ENCODE measurements around the gene TMPRSS5.
A peak's percentile ranks its signal among the peaks of the same experiment; 100 is the strongest.
"Not testable (repeated sequence)": the region's sequence is repeated elsewhere in the genome, so short reads cannot be mapped to it uniquely, and the experiment has no call there.

The TMPRSS5 gene

GRCh38 chr11:113705871-113706655 is at the start of gene TMPRSS5:
Gene TMPRSS5, minus strand, starts transcription at chr11:113706308. Its CDS starts 84 bp downstream, at chr11:113706224.
- DNase-seq = no peak

GRCh38 chr11:113752932-113753331 is 46.8 kb upstream of the TMPRSS5 start:
- no peak for DNase-seq

- DNase-seq = no peak
Observed at GRCh38 chr11:113736323-113736722, 30.2 kb upstream of the TMPRSS5 start.

GRCh38 chr11:113732092-113732491 is 26.0 kb upstream of the TMPRSS5 start:
- DNase-seq = no peak

GRCh38 chr11:113730887-113731726 is 25.0 kb upstream of the TMPRSS5 start:
- DNase-seq = peak; percentile 71

- DNase-seq = no peak
Observed at GRCh38 chr11:113729456-113729855, 23.3 kb upstream of the TMPRSS5 start.

GRCh38 chr11:113728814-113729213 is 22.7 kb upstream of the TMPRSS5 start:
- DNase-seq = no peak

- no peak for DNase-seq
Observed at GRCh38 chr11:113725913-113726312, 19.8 kb upstream of the TMPRSS5 start.

- no peak for DNase-seq
Observed at GRCh38 chr11:113725407-113725806, 19.3 kb upstream of the TMPRSS5 start.

- peak; percentile 64 for DNase-seq
Observed at GRCh38 chr11:113724778-113725177, 18.7 kb upstream of the TMPRSS5 start.

GRCh38 chr11:113723787-113724186 is 17.7 kb upstream of the TMPRSS5 start:
- peak; percentile 83 for DNase-seq

GRCh38 chr11:113722934-113723333 is 16.8 kb upstream of the TMPRSS5 start:
- no peak for DNase-seq

- DNase-seq = no peak
Observed at GRCh38 chr11:113722221-113722620, 16.1 kb upstream of the TMPRSS5 start.

- DNase-seq = no peak
Observed at GRCh38 chr11:113721462-113722066, 15.5 kb upstream of the TMPRSS5 start.

- DNase-seq = not testable (repeated sequence)
Observed at GRCh38 chr11:113720478-113720877, 14.4 kb upstream of the TMPRSS5 start.

GRCh38 chr11:113715882-113716625 is 9.9 kb upstream of the TMPRSS5 start:
- no peak for DNase-seq

GRCh38 chr11:113715273-113715672 is 9.2 kb upstream of the TMPRSS5 start:
- DNase-seq = no peak

- no peak for DNase-seq
Observed at GRCh38 chr11:113710989-113711388, 4.9 kb upstream of the TMPRSS5 start.

- DNase-seq = not testable (repeated sequence)
Observed at GRCh38 chr11:113703551-113703950, 2.6 kb downstream of the TMPRSS5 start.

- no peak for DNase-seq
Observed at GRCh38 chr11:113701491-113701890, 4.6 kb downstream of the TMPRSS5 start.

- peak; percentile 61 for DNase-seq
Observed at GRCh38 chr11:113698515-113698914, 7.6 kb downstream of the TMPRSS5 start.

GRCh38 chr11:113697756-113698407 is 8.2 kb downstream of the TMPRSS5 start:
- DNase-seq = no peak

Data from NCI-H2171 treated with DMSO at 0.1 percent for 48 hours (cell line).